GM18868 (cell line): ENCODE results near the gene POGLUT2.

Experiments used
- ATAC-seq: cut with Tn5 transposase; IDR thresholded peaks from one replicate; pipeline ENCODE4 v1.9.1; 2021; ENCODE audit warnings: mild to moderate bottlenecking, moderate library complexity; ENCODE audit not compliant: unreplicated experiment

The POGLUT2 gene

DNA sequence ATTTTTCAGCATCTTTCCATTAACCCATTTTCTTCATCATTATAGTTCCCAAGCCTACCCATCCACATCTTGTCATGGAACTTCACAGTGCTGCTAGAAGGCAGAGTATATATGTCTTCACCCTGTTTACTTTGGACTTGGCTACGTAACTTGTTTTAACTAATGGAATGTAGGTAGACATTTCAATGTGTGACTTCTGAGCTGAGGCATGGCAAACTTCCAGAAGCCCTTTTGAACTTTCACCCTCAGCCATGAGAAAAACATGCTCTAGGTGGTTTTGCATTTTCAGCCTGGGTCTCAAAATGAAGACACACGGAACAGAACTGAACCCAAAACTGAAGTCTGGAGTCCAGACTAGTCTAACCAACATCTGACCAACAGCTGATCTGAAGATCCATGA, 28.3 kb downstream of the POGLUT2 start:
- ATAC-seq: no peak

DNA sequence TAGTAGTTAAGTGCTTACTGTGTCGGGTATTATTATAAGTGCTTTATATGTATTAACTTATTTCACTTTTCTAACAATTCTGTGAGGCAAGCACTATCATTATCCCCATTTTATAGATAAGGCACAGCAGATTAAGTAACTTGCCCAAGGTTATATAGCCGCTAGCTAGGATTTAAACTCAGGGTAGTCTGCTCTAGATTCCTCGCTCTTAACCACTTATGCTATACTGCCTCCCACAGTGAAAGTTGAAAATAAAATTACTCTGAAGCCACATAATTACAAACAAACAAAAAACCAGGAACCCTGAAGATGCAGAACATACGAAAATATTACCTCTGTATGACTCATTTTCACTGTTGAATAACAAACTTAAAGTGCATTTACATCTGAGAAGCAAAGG, 29.1 kb downstream of the POGLUT2 start:
- ATAC-seq: no peak

DNA sequence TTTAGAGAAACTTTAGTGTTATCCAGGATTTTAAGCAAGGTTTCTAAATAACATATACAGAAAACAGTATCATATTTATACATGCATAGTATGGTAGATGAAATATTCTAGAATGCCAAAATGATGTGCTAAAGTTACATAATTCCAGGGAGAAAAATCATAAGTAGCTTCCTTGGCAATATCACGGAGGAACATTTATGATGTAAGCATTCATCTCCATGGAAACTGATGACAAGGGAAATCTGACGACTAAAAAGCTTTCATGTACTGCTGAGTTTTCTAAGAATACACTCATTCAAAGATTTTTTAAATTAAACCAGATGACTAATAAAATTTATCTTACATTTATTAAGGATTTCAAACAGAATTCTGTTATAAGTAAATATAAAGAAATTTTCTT, 29.9 kb downstream of the POGLUT2 start:
- no peak for ATAC-seq

DNA sequence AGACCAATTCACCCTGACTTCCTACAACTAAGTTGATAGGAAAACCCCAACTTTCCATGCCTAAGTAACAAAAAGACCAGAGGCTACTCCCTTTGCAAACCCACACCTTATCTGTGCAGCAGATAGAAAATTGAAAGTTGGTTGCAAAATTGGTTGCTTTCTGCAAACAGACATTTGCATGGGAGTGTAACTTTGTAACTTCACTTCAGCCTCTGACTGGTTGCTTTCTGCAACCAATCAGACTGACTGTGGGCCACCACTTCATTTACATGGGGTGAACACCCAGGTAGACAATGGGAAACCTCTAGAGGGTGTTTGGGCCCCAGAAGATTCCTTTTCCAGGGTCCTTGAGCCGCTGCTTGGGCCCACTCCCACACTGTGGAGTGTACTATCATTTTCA, 35.0 kb downstream of the POGLUT2 start:
- no peak for ATAC-seq

DNA sequence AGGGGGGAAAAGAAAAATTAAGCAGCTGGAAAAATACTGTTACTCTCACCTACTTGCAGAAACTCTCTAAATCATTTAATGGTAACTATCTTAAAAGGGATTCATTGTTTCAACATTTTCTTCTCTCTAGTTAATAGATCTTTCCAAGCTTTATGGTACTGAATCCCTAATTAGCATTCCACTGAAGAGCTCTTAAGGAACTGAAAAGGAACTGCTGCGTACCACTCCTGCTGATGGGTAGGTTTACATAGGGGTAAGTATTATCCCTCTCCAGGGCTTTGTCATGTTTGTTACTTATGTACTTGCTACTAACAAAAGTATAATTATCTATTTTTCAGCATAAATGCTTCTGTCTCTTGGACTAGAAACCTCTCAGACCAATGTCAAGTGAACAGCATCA, 37.7 kb downstream of the POGLUT2 start:
- no peak for ATAC-seq

DNA sequence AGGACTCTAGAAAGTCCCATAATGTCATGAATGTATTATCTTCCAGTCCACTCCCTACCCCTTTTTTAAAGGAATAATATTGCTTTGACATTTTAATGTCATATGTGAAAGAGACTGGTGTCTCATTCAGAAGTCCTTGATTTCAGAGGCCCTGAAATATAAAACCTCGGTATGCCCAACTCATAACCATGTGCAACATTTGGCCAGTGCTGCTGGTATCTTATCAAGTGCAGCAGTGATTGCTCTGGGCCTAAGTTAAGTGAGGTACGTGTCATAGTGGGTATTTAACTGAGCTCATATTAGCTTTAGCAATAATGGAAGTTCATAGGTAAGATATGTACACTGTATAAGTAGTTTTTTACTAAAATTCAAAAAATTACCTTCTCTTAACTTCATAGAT, 39.9 kb downstream of the POGLUT2 start:
- no peak for ATAC-seq

DNA sequence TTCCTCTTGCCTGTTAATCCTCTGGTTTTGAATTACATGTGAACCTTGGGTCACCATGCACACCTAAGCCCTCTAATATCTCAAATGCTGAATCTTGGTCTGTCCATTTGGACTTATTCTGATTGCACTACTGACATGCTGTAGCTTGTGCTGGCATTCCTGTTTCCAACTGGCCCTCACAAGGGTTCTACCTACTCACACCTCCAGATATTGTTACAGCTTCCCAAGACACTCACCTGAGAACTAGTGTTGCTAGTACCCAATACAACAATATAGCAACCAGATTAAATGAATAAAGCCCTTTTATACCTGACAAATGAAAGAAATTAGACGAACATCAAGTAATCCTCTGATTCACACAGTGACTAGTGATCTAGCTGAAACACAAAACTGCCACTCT, 41.8 kb downstream of the POGLUT2 start:
- no peak for ATAC-seq

DNA sequence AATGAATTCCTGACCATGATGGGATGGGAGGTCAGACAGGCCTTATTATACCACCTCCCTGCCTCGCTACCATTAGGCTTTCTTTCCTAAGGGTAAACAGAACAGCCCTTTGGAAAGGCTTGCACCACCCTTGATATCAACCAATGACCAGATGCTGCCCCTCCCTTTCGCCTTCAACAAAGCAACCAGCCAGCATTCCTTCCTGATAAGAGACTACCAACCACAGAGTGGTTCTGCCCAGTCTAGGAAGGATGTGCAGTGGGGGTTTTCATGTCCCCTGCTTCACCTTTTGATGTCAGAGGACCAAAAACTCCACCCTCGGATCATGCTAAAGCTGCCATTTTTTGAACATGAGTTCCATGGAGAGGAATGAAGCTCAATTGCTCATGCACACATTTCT, 46.9 kb downstream of the POGLUT2 start:
- no peak for ATAC-seq

DNA sequence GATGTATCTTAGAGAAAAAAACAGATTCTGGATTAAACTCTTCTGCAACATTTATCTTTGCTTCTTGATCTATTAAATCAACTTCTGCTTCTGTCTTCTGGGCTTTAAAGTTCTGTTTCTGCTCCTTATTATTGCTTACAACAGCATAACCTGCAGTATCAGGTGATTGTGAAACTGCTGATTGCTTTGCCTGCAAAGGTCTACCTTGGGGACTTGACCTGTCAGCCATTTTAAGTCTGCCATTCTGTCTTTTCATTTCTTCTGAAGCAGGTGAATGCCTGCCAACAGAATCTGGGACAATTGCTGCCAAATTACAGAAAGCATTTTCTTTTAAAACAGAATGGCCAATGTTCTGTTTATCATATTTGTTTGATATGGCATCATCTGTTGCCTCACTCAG, 56.3 kb downstream of the POGLUT2 start:
- ATAC-seq: no peak

DNA sequence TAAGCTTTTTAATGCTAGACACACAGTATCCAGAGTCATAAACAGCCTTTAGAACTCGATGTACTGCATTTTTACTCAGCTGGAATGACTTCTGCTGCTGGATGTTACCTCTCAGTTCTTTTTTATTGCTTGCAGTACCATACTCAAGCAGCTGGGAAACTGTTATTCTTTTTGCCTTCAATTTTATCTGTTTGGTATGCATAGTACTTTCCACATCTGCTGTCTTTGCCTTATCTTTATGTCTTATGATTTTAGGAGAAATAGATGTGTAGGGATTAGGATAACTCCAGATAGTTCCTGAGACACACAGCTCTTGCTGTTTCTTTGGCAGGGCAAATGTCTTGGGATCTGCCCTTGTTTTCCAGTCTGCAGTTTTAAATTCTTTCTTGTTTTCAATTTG, 56.7 kb downstream of the POGLUT2 start:
- no peak for ATAC-seq
